IMR-90 (cell line): Measurements from ENCODE around the gene SLC30A5. TPM values are rescaled to one million over a fixed set of nuclear protein-coding genes. Genes with fewer than 3 reads are reported as not detected.
"Not testable (repeated sequence)": the region's sequence is repeated elsewhere in the genome, so short reads cannot be mapped to it uniquely, and the experiment has no call there.

Source experiments
- ATAC-seq: fragments of 200-7000 bp; cut with Tn5 transposase; 2 replicates; pipeline ENCODE4 v1.9.1; 2020; ENCODE audit warnings: low read depth, mild to moderate bottlenecking, moderate library complexity
- BruUV-seq: library from RNA; stranded (reverse); fragments of 400-500 nt; replicated peaks from 2 replicates; lab custom pipeline; 2021; lab: Mats Ljungman, UMichigan
- CTCF ChIA-PET: fragments of 300-600 bp; formaldehyde crosslinking; extraction: SDS; loops from one replicate; lab custom pipeline; 2021; ENCODE audit warnings: antibody characterized with exemption; lab: Yijun Ruan, JAX
- POLR2A ChIA-PET: fragments of 300-600 bp; sonication (Branson Sonifier 250); formaldehyde crosslinking; loops from one replicate; lab custom pipeline; 2022; ENCODE audit warnings: antibody characterized with exemption; ENCODE audit not compliant: unreplicated experiment; lab: Charles Lee
- DNase-seq: peaks from one replicate; pipeline ENCODE4 v3.0.0; 2013
- H2AFZ ChIP-seq: replicated peaks from 2 replicates; pipeline ENCODE3; 2013; ENCODE audit warnings: low read length, mild to moderate bottlenecking; ENCODE audit not compliant: poor library complexity
- H2AK5ac ChIP-seq: 2 replicates; pipeline ENCODE4 v1.6.1; 2013; ENCODE audit warnings: low read depth, low read length, inconsistent platforms
- H2AK9ac ChIP-seq: replicated peaks from 2 replicates; pipeline ENCODE3; 2013; ENCODE audit warnings: mild to moderate bottlenecking, low read depth, low read length, moderate library complexity; ENCODE audit not compliant: poor library complexity
- H2BK120ac ChIP-seq: 2 replicates; pipeline ENCODE4 v1.6.1; 2013; ENCODE audit warnings: low read depth, low read length, inconsistent platforms
- H2BK15ac ChIP-seq: 3 replicates; pipeline ENCODE4 v1.6.1; 2013; ENCODE audit warnings: low read depth, low read length, inconsistent platforms
- H2BK20ac ChIP-seq: 2 replicates; pipeline ENCODE4 v1.6.1; 2013; ENCODE audit warnings: low read depth, mild to moderate bottlenecking, inconsistent platforms, low read length, moderate library complexity
- H2BK5ac ChIP-seq: 2 replicates; pipeline ENCODE4 v1.6.1; 2013; ENCODE audit warnings: mild to moderate bottlenecking, low read depth, low read length, inconsistent platforms; ENCODE audit not compliant: poor library complexity, severe bottlenecking
- H3K14ac ChIP-seq: replicated peaks from 2 replicates; pipeline ENCODE4 v1.6.1; 2013; ENCODE audit warnings: low read depth, low read length, inconsistent platforms
- H3K18ac ChIP-seq: 2 replicates; pipeline ENCODE4 v1.6.1; 2013; ENCODE audit warnings: low read depth, low read length, control low read depth
- H3K23ac ChIP-seq: 2 replicates; pipeline ENCODE4 v1.6.1; 2013; ENCODE audit warnings: low read depth, low read length, inconsistent platforms
- H3K27ac ChIP-seq: 2 replicates; pipeline ENCODE4 v1.5.1; 2013; ENCODE audit warnings: mild to moderate bottlenecking, control low read depth, low read length; ENCODE audit not compliant: insufficient read depth
- H3K27me3 ChIP-seq: 2 replicates; pipeline ENCODE4 v1.6.1; 2013; ENCODE audit warnings: low read length; ENCODE audit not compliant: control insufficient read depth, insufficient read depth
- H3K36me3 ChIP-seq: 2 replicates; pipeline ENCODE4 v1.6.1; 2013; ENCODE audit warnings: low read length, mixed read lengths; ENCODE audit not compliant: control insufficient read depth, insufficient read depth
- H3K4ac ChIP-seq: 2 replicates; pipeline ENCODE4 v1.6.1; 2013; ENCODE audit warnings: low read depth, low read length, inconsistent platforms
- H3K4me1 ChIP-seq: 2 replicates; pipeline ENCODE4 v1.6.1; 2013; ENCODE audit warnings: low read length, mixed read lengths; ENCODE audit not compliant: control insufficient read depth, insufficient read depth
- H3K4me2 ChIP-seq: 2 replicates; pipeline ENCODE4 v1.6.1; 2013; ENCODE audit warnings: low read depth, mild to moderate bottlenecking, control low read depth, low read length, moderate library complexity
- H3K4me3 ChIP-seq: 2 replicates; pipeline ENCODE4 v1.5.1; 2013; ENCODE audit warnings: low read depth, mild to moderate bottlenecking, control low read depth, low read length, moderate library complexity; ENCODE audit not compliant: insufficient read depth
- H3K56ac ChIP-seq: 2 replicates; pipeline ENCODE4 v1.6.1; 2013; ENCODE audit warnings: low read length, inconsistent platforms; ENCODE audit not compliant: insufficient read depth; ENCODE audit errors: extremely low read depth
- H3K79me1 ChIP-seq, 2 experiments: 2 replicates each; pipeline ENCODE4 v1.6.1; 2013; ENCODE audit warnings: low read length in 2 of 2, inconsistent platforms in 1 of 2, low read depth in 1 of 2
- H3K9ac ChIP-seq: 2 replicates; pipeline ENCODE4 v1.6.1; 2013; ENCODE audit warnings: low read depth, low read length, control low read depth
- H3K9me1 ChIP-seq: 2 replicates; pipeline ENCODE4 v1.6.1; 2013; ENCODE audit warnings: low read length, inconsistent platforms; ENCODE audit not compliant: insufficient read depth
- H3K9me3 ChIP-seq: 2 replicates; pipeline ENCODE4 v1.6.1; 2013; ENCODE audit warnings: low read length; ENCODE audit not compliant: control insufficient read depth, insufficient read depth
- H4K20me1 ChIP-seq: 2 replicates; pipeline ENCODE4 v1.6.1; 2013; ENCODE audit warnings: low read length, inconsistent platforms; ENCODE audit not compliant: insufficient read depth
- H4K5ac ChIP-seq: 2 replicates; pipeline ENCODE4 v1.6.1; 2013; ENCODE audit warnings: mild to moderate bottlenecking, low read depth, low read length, control low read depth
- H4K8ac ChIP-seq, 2 experiments: 2 replicates each; pipeline ENCODE4 v1.6.1; 2013; ENCODE audit warnings: low read depth in 2 of 2, low read length in 2 of 2, control low read depth in 1 of 2, inconsistent platforms in 1 of 2
- H4K91ac ChIP-seq: 2 replicates; pipeline ENCODE4 v1.6.1; 2013; ENCODE audit warnings: low read depth, low read length, inconsistent platforms; ENCODE audit not compliant: insufficient read depth
- WGBS, 2 experiments: methylation state at CpG; one replicate each; pipeline versions ENCODE4 v1.1.5 to v1.1.7; 2013; ENCODE audit warnings: missing lambda C conversion rate in 2 of 2; ENCODE audit not compliant: insufficient read length in 1 of 2; ENCODE audit errors: extremely low coverage in 2 of 2; 5-methylcytosine and 5-hydroxymethylcytosine counted together
- dilution Hi-C: fragments of 300-500 bp; cut with HindIII; formaldehyde crosslinking; loops from one replicate; pipeline ENCODE4 v1.14.3; 2018; ENCODE audit warnings: low sequenced_read_pairs; ENCODE audit not compliant: unreplicated experiment
- in situ Hi-C: fragments of 300-500 bp; cut with MboI; formaldehyde crosslinking; loops from 3 replicates; pipeline ENCODE4 v1.14.3; 2019; ENCODE audit warnings: low sequenced_read_pairs, inconsistent platforms, mixed read lengths
- intact Hi-C: fragments of 100-400 bp; cut with micrococcal nuclease; formaldehyde crosslinking; loops from 2 replicates; pipeline ENCODE4 v1.10.0; 2022
- polyA plus RNA-seq, 3 experiments: library from polyadenylated mRNA; depleted of rRNA; stranded (reverse); fragments of >200 nt; gene quantifications; 2 replicates each; pipeline ENCODE4 v1.2.3, GENCODE V29; 2012; ENCODE audit warnings: low replicate concordance in 1 of 3
- total RNA-seq: library from RNA; depleted of rRNA; stranded (reverse); fragments of >200 nt; gene quantifications from 2 replicates; pipeline ENCODE4 v1.2.3, GENCODE V29; 2012

Gene SLC30A5
- total and polyA plus RNA-seq, 2 of the 4 experiments (the other 2 are of a cell fraction), result 21.2 to 34.8 TPM

GRCh38 chr5:69088006-69088405 is 5.8 kb upstream of the SLC30A5 start:
- H4K20me1 ChIP-seq, H3K56ac ChIP-seq, H3K9ac ChIP-seq, H3K4me1 ChIP-seq, in situ Hi-C loops, H3K14ac ChIP-seq, BruUV-seq, H3K27me3 ChIP-seq, H3K79me1 ChIP-seq, POLR2A ChIA-PET, H4K8ac ChIP-seq, H3K9me3 ChIP-seq, H3K9me1 ChIP-seq, H2BK5ac ChIP-seq, ATAC-seq, CTCF ChIA-PET, H2BK20ac ChIP-seq, H3K23ac ChIP-seq, H3K4me3 ChIP-seq, H3K18ac ChIP-seq, H2AFZ ChIP-seq, H3K36me3 ChIP-seq, DNase-seq, dilution Hi-C loops, H4K5ac ChIP-seq, intact Hi-C loops, H2AK9ac ChIP-seq, H2BK120ac ChIP-seq, H3K4me2 ChIP-seq, H4K91ac ChIP-seq, H2AK5ac ChIP-seq, H3K4ac ChIP-seq, H2BK15ac ChIP-seq, H3K27ac ChIP-seq: not testable (repeated sequence)
- WGBS, 2 experiments, result no CpG with 5 or more reads among the region's 7 CpGs
